Measurements from ENCODE around the gene ETFA. TPM values are rescaled to one million over a fixed set of nuclear protein-coding genes. Genes with fewer than 3 reads are reported as not detected.

The ETFA gene
- 100 to 1,000 TPM; 166 to 168 TPM for total RNA-seq

DNA sequence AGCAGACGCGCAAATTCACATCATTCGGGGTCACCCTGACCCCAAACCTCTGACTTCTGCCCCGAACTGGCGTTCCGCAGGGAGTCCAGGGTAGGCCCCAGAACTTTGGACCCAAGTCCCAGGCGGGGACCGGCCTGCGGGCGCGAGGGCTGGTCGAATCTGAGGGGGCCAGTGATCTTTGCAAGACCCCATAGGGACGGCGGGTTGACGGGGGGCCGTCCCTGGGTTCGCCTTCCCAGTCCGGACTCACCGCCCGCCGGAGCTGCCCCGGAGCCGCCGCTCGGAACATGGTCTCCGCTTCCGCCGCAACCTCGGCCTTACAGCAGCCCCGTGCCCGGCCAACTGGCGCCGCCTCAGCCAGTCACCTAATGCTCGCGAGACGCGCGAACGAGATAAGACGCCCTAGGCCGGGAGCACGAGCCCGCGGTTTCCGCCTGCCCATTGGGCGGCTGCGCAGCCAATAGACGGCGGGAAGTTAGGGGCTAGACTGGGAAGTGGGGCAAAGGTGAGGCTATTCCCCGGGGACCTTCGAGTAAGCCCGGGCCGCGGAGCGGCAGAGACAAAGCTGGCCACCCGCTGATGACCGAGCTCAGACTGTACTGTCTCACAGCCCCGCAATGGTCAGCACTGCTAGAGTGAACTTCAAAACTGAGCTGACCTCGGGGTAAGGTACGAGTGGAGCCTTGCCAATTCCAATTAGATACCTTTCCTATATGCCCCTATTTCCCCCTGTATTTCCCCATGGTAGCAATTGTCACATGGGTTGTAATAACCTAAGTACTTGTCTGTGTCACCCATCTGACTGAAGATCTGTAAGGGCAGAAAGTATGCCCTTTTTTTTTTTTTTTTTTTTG lies at the start of gene ETFA:
Gene ETFA, minus strand, starts transcription at position 370 of the 854 bp plus-strand sequence. Its CDS starts 81 bp downstream, at position 289.
- Mint-ChIP-seq H3K9me3 (peaks cover 1% of the 10 kb centered on the region), H3K36me3 (peaks cover 13% of the 10 kb centered on the region), H3K27ac (peak within 1 kb of the TSS; percentile 85), H3K4me3 (peak within 1 kb of the TSS; percentile 88), H3K27me3 (no peaks in the 10 kb centered on the region), H3K4me1 (peaks cover 31% of the 10 kb centered on the region)
- peak; percentile 96 for DNase-seq

DNA sequence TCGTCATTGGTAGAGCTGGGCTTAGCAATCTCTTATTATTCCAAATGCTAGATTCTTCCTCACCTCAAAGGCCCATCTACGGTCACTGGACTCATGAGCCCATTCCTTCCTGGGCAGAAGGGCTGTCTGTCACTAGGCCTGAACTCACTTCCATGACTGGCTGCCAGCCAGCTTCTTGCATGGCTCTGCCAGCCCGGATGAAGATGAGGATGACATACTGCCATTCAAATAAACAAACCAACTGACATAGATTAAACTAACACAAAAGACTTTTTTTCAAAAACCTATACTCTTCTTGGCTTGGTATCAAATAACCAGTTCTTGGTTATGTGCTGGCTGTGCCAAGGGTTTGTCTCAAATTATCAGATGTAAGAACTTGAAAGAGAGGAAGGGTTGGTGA lies 49.1 kb upstream of the ETFA start:
- no peaks in the 10 kb centered on the region for H3K9me3 Mint-ChIP-seq
- DNase-seq = no peak
- H3K4me3 Mint-ChIP-seq = no peak overlapping the region
- no peaks in the 10 kb centered on the region for H3K4me1 Mint-ChIP-seq
- peaks cover 4% of the 10 kb centered on the region for H3K36me3 Mint-ChIP-seq
- H3K27ac Mint-ChIP-seq = no peak overlapping the region
- no peaks in the 10 kb centered on the region for H3K27me3 Mint-ChIP-seq

DNA sequence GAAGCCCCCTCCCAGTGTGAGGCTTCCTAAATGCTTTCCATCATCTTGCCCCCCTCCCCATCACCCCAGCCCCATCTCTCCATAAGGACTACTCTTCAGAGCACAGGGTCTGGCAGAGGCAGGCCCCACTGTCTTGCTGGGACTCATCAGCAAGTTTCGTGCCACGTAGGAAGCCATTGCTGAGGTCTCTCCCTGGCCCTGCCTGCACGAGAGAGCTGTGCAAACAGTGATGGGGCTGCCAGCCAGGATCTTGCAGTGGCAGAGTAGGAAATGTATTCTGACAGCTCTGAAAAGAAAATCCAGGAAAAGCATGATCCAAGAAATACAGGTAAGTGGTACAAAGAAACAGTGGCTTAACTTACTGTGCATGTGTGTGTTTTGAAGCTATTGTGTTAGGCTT lies 47.9 kb upstream of the ETFA start:
- Mint-ChIP-seq H3K27ac (no peak overlapping the region), H3K9me3 (no peaks in the 10 kb centered on the region), H3K36me3 (peaks cover 4% of the 10 kb centered on the region), H3K4me1 (no peaks in the 10 kb centered on the region), H3K4me3 (no peak overlapping the region), H3K27me3 (no peaks in the 10 kb centered on the region)
- DNase-seq = no peak

- no peaks in the 10 kb centered on the region for H3K27me3 Mint-ChIP-seq
- H3K27ac Mint-ChIP-seq = no peak overlapping the region
- DNase-seq = no peak
- peaks cover 7% of the 10 kb centered on the region for H3K36me3 Mint-ChIP-seq
- H3K4me3 Mint-ChIP-seq = no peak overlapping the region
- no peaks in the 10 kb centered on the region for H3K9me3 Mint-ChIP-seq
- H3K4me1 Mint-ChIP-seq = no peaks in the 10 kb centered on the region
Observed at GRCh38 chr15:76358453-76358852, 47.2 kb upstream of the ETFA start.

DNA sequence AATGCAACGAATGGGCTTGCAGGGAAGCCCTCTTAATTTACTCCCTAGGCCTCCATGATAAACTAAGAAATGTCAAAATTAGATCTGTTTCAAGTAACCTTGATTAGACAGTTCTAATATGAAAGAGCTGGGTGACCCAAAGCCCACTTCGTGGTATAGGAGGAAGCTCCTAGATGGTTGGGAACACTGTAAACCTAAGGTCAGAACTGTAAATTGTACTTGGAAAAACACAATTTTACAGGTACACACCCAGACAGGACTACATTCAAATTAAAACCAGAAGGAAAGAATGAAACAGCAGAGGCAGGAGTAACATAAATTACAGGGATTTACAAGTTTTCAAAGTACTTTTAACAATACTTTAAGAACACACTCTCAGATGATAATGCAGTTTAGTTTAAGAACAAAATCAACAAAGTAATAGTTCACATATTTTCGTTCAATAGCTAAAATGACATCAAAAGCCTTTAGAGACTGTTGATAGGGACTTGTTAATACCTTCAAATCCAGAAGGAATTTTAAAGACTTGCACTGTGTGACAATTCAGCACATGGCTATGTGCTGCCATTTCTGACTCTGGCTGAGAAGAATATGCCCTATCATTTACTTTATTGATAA lies 43.7 kb upstream of the ETFA start:
- no peaks in the 10 kb centered on the region for H3K9me3 Mint-ChIP-seq
- no peak overlapping the region for H3K27ac Mint-ChIP-seq
- peaks cover 3% of the 10 kb centered on the region for H3K4me1 Mint-ChIP-seq
- no peaks in the 10 kb centered on the region for H3K27me3 Mint-ChIP-seq
- DNase-seq = no peak
- H3K36me3 Mint-ChIP-seq = peaks cover 9% of the 10 kb centered on the region
- H3K4me3 Mint-ChIP-seq = no peak overlapping the region

DNA sequence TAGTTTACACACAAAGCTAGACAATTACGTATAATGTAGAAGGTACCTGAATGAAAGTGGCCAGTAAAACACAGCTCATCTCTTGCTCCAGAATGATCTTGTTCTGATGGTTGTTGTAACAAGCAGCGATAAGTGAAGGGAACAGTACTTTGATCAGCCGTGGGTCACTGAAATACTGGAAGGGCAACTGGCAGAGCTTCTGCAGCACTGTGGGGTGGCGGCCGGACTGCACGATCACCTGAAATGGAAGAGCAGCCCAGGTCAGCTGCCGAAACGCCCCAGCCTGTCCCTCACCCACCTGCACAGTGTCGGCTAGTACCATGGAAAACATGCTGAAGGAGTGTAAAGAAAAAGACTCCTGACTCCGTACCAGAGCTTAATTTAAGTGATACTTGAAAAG lies 42.6 kb upstream of the ETFA start:
- Mint-ChIP-seq H3K4me3 (no peak overlapping the region), H3K27me3 (peaks cover under 1% of the 10 kb centered on the region), H3K9me3 (no peaks in the 10 kb centered on the region), H3K27ac (no peak overlapping the region), H3K4me1 (peaks cover 3% of the 10 kb centered on the region), H3K36me3 (peaks cover 9% of the 10 kb centered on the region)
- no peak for DNase-seq

- H3K4me3 Mint-ChIP-seq = no peak overlapping the region
- peaks cover 3% of the 10 kb centered on the region for H3K4me1 Mint-ChIP-seq
- no peaks in the 10 kb centered on the region for H3K9me3 Mint-ChIP-seq
- no peak for DNase-seq
- H3K27ac Mint-ChIP-seq = no peak overlapping the region
- H3K36me3 Mint-ChIP-seq = peaks cover 12% of the 10 kb centered on the region
- H3K27me3 Mint-ChIP-seq = peaks cover 9% of the 10 kb centered on the region
Observed at GRCh38 chr15:76353023-76353577, 41.8 kb upstream of the ETFA start.

GRCh38 chr15:76349301-76350070 lies 38.2 kb upstream of the ETFA start:
- Mint-ChIP-seq H3K9me3 (no peaks in the 10 kb centered on the region), H3K27ac (no peak overlapping the region)

DNA sequence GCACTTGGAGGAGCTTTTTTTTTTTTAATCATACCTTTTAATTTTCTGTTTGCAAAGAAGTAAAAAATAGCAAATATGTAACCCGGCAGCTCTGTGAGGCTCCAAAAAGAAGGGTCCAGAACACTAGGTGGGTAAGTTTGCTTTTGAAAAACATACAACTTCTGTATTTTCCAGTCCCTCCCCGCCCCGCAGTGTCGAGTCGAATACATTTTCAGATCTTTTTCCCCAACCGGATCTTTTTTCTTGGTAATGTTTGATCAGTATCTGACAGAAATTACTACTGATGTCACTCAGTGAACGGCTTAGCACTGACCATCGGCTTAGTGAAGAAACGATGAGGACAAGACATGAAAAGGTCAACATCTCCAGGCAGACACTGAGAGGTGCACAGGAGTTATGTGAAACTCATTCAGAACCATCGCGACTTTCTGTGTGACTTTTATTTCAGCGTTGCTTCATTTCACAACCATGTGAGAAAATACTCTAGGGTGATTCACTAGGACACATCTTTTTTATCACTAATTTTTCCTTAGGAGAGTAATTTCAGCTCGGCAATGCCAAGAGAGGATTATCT lies 36.3 kb upstream of the ETFA start:
- Mint-ChIP-seq H3K9me3 (no peaks in the 10 kb centered on the region), H3K27me3 (peaks cover 55% of the 10 kb centered on the region), H3K4me1 (peaks cover 15% of the 10 kb centered on the region), H3K4me3 (no peak overlapping the region), H3K36me3 (peaks cover 13% of the 10 kb centered on the region), H3K27ac (no peak overlapping the region)
- no peak for DNase-seq

More at GRCh38 chr15:76349301-76350070, 38.2 kb upstream of the ETFA start:
- peaks cover 14% of the 10 kb centered on the region for H3K4me1 Mint-ChIP-seq
- H3K27me3 Mint-ChIP-seq = peaks cover 39% of the 10 kb centered on the region
- DNase-seq = no peak
- H3K36me3 Mint-ChIP-seq = peaks cover 16% of the 10 kb centered on the region
- H3K4me3 Mint-ChIP-seq = no peak overlapping the region

- Mint-ChIP-seq H3K9me3 (no peaks in the 10 kb centered on the region), H3K27ac (no peak overlapping the region), H3K4me3 (no peak overlapping the region), H3K4me1 (peaks cover 19% of the 10 kb centered on the region), H3K36me3 (peaks cover 10% of the 10 kb centered on the region), H3K27me3 (peaks cover 60% of the 10 kb centered on the region)
- DNase-seq = no peak
Observed at GRCh38 chr15:76346669-76347481, 35.6 kb upstream of the ETFA start.

DNA sequence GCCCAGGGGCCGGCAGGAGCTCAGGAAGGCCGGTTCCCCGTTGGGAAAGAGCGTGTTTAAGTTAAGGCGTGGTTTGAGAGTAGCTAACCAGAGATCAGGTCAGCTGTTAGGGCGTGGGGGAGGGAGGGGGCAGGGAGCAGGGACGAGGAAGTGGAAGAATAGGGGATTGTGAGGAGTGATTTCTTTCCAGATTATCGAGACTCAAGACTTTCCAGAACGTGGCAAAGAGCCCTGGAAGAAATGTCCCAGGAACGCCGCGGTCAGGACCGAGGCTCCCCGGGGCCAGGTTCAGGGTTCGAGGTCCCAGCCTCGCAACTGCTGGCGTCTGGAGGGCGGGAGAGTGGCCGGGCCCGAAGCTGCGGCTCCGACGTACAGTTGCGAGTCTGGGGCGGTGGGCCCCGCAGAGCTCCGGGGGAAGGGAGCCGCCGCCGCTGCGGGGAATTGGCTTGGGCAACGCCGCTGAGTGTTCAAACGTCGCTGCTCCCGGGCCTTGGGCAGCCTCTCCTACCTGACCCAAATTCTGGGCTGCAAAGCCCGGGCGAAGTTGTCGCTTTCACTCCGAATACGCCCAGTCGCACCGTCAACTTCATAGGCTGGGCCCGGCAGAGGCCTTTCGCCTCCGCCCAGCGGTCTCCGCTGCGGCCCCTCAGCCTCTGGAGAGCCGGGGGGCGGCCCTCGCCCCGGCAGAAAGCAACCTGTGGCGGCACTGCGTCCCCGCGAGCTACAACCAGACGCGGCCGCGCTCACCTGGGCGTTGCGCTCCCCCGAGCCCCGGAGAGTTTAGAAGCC lies 34.8 kb upstream of the ETFA start:
- no peak for DNase-seq

DNA sequence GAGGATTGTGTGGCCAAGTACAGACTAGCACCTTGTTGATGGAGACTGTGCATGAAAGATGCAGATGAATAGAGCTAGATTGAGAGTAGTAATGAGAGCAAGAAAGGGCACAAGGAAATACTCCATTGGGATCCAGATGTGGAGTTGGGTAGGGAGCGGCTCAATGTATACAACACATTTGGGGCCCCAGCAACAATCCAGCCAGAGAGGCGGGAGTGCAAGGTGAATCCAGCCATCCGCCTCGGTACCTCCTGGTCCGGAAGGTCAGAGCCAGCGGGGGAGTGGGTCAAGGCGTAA lies 34.3 kb upstream of the ETFA start:
- peaks cover 73% of the 10 kb centered on the region for H3K27me3 Mint-ChIP-seq
- H3K4me3 Mint-ChIP-seq = peak overlapping the region; percentile 60
- H3K9me3 Mint-ChIP-seq = no peaks in the 10 kb centered on the region
- H3K36me3 Mint-ChIP-seq = peaks cover 10% of the 10 kb centered on the region
- DNase-seq = no peak
- peaks cover 28% of the 10 kb centered on the region for H3K4me1 Mint-ChIP-seq
- H3K27ac Mint-ChIP-seq = no peak overlapping the region

More for the DNA sequence above, 34.8 kb upstream of the ETFA start:
- peaks cover 10% of the 10 kb centered on the region for H3K36me3 Mint-ChIP-seq
- no peaks in the 10 kb centered on the region for H3K9me3 Mint-ChIP-seq
- peaks cover 68% of the 10 kb centered on the region for H3K27me3 Mint-ChIP-seq
- H3K27ac Mint-ChIP-seq = no peak overlapping the region
- H3K4me1 Mint-ChIP-seq = peaks cover 24% of the 10 kb centered on the region
- peak overlapping the region; percentile 60 for H3K4me3 Mint-ChIP-seq

- Mint-ChIP-seq H3K9me3 (no peaks in the 10 kb centered on the region), H3K27ac (no peak overlapping the region), H3K36me3 (peaks cover 10% of the 10 kb centered on the region), H3K4me3 (peak overlapping the region; percentile 60), H3K4me1 (peaks cover 28% of the 10 kb centered on the region), H3K27me3 (peaks cover 78% of the 10 kb centered on the region)
- DNase-seq = no peak
Observed at GRCh38 chr15:76344893-76345582, 33.8 kb upstream of the ETFA start.

Measured in activated naive CD8-positive, alpha-beta T cell treated with anti-CD3 and anti-CD28 coated beads for 36 hours (primary cell).